Fibroblast of lung (primary cell): ENCODE results near the gene TBR1.

Experiments used
- EZH2 ChIP-seq: IDR thresholded peaks from 2 replicates; pipeline ENCODE4 v1.5.1; 2012; ENCODE audit warnings: low read length, control low read depth, mild to moderate bottlenecking; ENCODE audit errors: missing control alignments
- TF ChIP-seq, protein P1 (sequence below), 2 donors: IDR thresholded peaks in 1 of 2; conservative IDR thresholded peaks in 1 of 2; 1 replicate in 1 of 2; 2 replicates in 1 of 2; pipeline ENCODE4 v1.5.1; 2011 to 2012; ENCODE audit warnings: low read length in 2 of 2, control low read depth in 1 of 2, inconsistent platforms in 1 of 2, low read depth in 1 of 2, mild to moderate bottlenecking in 1 of 2

DNA sequence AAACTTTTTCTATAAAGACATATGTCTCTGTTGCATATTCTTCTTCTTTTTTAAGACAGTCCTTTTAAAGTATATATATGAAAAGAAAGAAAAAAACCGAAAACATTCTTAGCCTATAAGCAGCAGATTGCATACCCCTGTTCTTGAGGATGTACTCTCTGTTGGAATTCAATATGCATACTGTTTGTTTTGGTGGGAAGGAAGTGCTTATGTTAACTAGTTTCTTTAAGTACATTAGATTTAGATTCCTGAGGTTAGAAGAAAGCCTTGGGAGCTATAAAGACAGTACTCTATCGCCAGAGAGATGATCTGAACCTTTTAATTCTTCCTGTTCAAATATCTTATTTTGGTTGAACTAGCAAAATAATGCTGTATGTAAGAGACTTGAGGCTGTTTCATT, 46.8 kb upstream of the TBR1 start:
- no peak for TF ChIP-seq EZH2
- TF ChIP-seq, protein P1, sequence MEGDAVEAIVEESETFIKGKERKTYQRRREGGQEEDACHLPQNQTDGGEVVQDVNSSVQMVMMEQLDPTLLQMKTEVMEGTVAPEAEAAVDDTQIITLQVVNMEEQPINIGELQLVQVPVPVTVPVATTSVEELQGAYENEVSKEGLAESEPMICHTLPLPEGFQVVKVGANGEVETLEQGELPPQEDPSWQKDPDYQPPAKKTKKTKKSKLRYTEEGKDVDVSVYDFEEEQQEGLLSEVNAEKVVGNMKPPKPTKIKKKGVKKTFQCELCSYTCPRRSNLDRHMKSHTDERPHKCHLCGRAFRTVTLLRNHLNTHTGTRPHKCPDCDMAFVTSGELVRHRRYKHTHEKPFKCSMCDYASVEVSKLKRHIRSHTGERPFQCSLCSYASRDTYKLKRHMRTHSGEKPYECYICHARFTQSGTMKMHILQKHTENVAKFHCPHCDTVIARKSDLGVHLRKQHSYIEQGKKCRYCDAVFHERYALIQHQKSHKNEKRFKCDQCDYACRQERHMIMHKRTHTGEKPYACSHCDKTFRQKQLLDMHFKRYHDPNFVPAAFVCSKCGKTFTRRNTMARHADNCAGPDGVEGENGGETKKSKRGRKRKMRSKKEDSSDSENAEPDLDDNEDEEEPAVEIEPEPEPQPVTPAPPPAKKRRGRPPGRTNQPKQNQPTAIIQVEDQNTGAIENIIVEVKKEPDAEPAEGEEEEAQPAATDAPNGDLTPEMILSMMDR (conservative IDR thresholded peaks at IDR 0.05 in 1 of 2, IDR thresholded peaks at IDR 0.05 in 1 of 2; ENCODE audit: low read depth in 1 of 2, low read length in 2 of 2), result no peak
